IPS-18a (cell line): ENCODE measurements around the gene TRMT11.
"Not testable (repeated sequence)": the region's sequence is repeated elsewhere in the genome, so short reads cannot be mapped to it uniquely, and the experiment has no call there.

Experiments
- H3K27ac ChIP-seq: one replicate; pipeline ENCODE4 v1.5.1; 2013; ENCODE audit warnings: low read length
- H3K27me3 ChIP-seq: one replicate; pipeline ENCODE4 v1.6.1; 2013; ENCODE audit warnings: mild to moderate bottlenecking, low read length; ENCODE audit not compliant: control insufficient read depth, insufficient read depth
- H3K36me3 ChIP-seq: one replicate; pipeline ENCODE4 v1.6.1; 2013; ENCODE audit warnings: low read depth, low read length; ENCODE audit not compliant: control insufficient read depth
- H3K4me1 ChIP-seq: one replicate; pipeline ENCODE4 v1.6.1; 2013; ENCODE audit warnings: low read depth, low read length; ENCODE audit not compliant: control insufficient read depth
- H3K4me3 ChIP-seq: one replicate; pipeline ENCODE4 v1.5.1; 2013; ENCODE audit warnings: low read length
- H3K9ac ChIP-seq: one replicate; pipeline ENCODE4 v1.6.1; 2013; ENCODE audit warnings: mild to moderate bottlenecking, low read length, moderate library complexity
- H3K9me3 ChIP-seq: one replicate; pipeline ENCODE4 v1.6.1; 2013; ENCODE audit warnings: low read depth, low read length; ENCODE audit not compliant: control insufficient read depth

TRMT11 gene

GRCh38 chr6:125957845-125958244, 28.5 kb upstream of the TRMT11 start:
- Histone ChIP-seq H3K27ac (no peak overlapping the region), H3K27me3 (peaks cover 8% of the 10 kb centered on the region), H3K36me3 (no peaks in the 10 kb centered on the region), H3K9me3 (no peaks in the 10 kb centered on the region), H3K4me1 (peaks cover 5% of the 10 kb centered on the region), H3K9ac (no peak overlapping the region), H3K4me3 (peak overlapping the region; percentile 92)

- no peaks in the 10 kb centered on the region for H3K36me3 ChIP-seq
- peaks cover 5% of the 10 kb centered on the region for H3K4me1 ChIP-seq
- no peak overlapping the region for H3K9ac ChIP-seq
- no peak overlapping the region for H3K27ac ChIP-seq
- H3K4me3 ChIP-seq = no peak overlapping the region
- no peaks in the 10 kb centered on the region for H3K9me3 ChIP-seq
- H3K27me3 ChIP-seq = peaks cover 6% of the 10 kb centered on the region
Observed at GRCh38 chr6:125959041-125959440, 27.3 kb upstream of the TRMT11 start.

GRCh38 chr6:125961117-125961516, 25.2 kb upstream of the TRMT11 start:
- Histone ChIP-seq H3K4me1 (peaks cover 5% of the 10 kb centered on the region), H3K27me3 (no peaks in the 10 kb centered on the region), H3K9me3 (no peaks in the 10 kb centered on the region), H3K27ac (no peak overlapping the region), H3K36me3 (no peaks in the 10 kb centered on the region), H3K4me3 (no peak overlapping the region), H3K9ac (no peak overlapping the region)

GRCh38 chr6:125962900-125963497, 23.3 kb upstream of the TRMT11 start:
- Histone ChIP-seq H3K27me3 (no peaks in the 10 kb centered on the region), H3K27ac (no peak overlapping the region), H3K36me3 (no peaks in the 10 kb centered on the region), H3K4me1 (no peaks in the 10 kb centered on the region), H3K4me3 (no peak overlapping the region), H3K9me3 (no peaks in the 10 kb centered on the region), H3K9ac (no peak overlapping the region)

GRCh38 chr6:125963817-125964216, 22.5 kb upstream of the TRMT11 start:
- H3K4me3 ChIP-seq = no peak overlapping the region
- H3K27me3 ChIP-seq = no peaks in the 10 kb centered on the region
- no peak overlapping the region for H3K27ac ChIP-seq
- H3K9me3 ChIP-seq = no peaks in the 10 kb centered on the region
- H3K4me1 ChIP-seq = no peaks in the 10 kb centered on the region
- H3K9ac ChIP-seq = no peak overlapping the region
- H3K36me3 ChIP-seq = no peaks in the 10 kb centered on the region

- no peaks in the 10 kb centered on the region for H3K36me3 ChIP-seq
- no peaks in the 10 kb centered on the region for H3K27me3 ChIP-seq
- H3K4me1 ChIP-seq = no peaks in the 10 kb centered on the region
- H3K9me3 ChIP-seq = no peaks in the 10 kb centered on the region
- no peak overlapping the region for H3K4me3 ChIP-seq
- no peak overlapping the region for H3K9ac ChIP-seq
- no peak overlapping the region for H3K27ac ChIP-seq
Observed at GRCh38 chr6:125966569-125966968, 19.8 kb upstream of the TRMT11 start.

GRCh38 chr6:125968493-125968892, 17.8 kb upstream of the TRMT11 start:
- no peak overlapping the region for H3K4me3 ChIP-seq
- no peaks in the 10 kb centered on the region for H3K36me3 ChIP-seq
- H3K27me3 ChIP-seq = no peaks in the 10 kb centered on the region
- H3K4me1 ChIP-seq = no peaks in the 10 kb centered on the region
- no peak overlapping the region for H3K9ac ChIP-seq
- no peaks in the 10 kb centered on the region for H3K9me3 ChIP-seq
- H3K27ac ChIP-seq = no peak overlapping the region

GRCh38 chr6:125970760-125971159, 15.6 kb upstream of the TRMT11 start:
- Histone ChIP-seq H3K27me3 (no peaks in the 10 kb centered on the region), H3K36me3 (no peaks in the 10 kb centered on the region), H3K4me3 (no peak overlapping the region)

GRCh38 chr6:125972478-125972877, 13.9 kb upstream of the TRMT11 start:
- not testable (repeated sequence) for H3K9ac ChIP-seq, H3K4me1 ChIP-seq, H3K27me3 ChIP-seq, H3K9me3 ChIP-seq, H3K36me3 ChIP-seq, H3K4me3 ChIP-seq, H3K27ac ChIP-seq

More at GRCh38 chr6:125970760-125971159, 15.6 kb upstream of the TRMT11 start:
- no peaks in the 10 kb centered on the region for H3K4me1 ChIP-seq
- no peak overlapping the region for H3K27ac ChIP-seq
- no peak overlapping the region for H3K9ac ChIP-seq
- no peaks in the 10 kb centered on the region for H3K9me3 ChIP-seq

- H3K36me3 ChIP-seq = no peaks in the 10 kb centered on the region
- H3K4me1 ChIP-seq = no peaks in the 10 kb centered on the region
- H3K27me3 ChIP-seq = no peaks in the 10 kb centered on the region
- no peak overlapping the region for H3K4me3 ChIP-seq
- no peak overlapping the region for H3K9ac ChIP-seq
- no peak overlapping the region for H3K27ac ChIP-seq
- no peaks in the 10 kb centered on the region for H3K9me3 ChIP-seq
Observed at GRCh38 chr6:125974214-125974866, 12.0 kb upstream of the TRMT11 start.

GRCh38 chr6:125979101-125979500, 7.2 kb upstream of the TRMT11 start:
- Histone ChIP-seq H3K36me3 (no peaks in the 10 kb centered on the region), H3K27me3 (no peaks in the 10 kb centered on the region), H3K27ac (no peak overlapping the region), H3K4me3 (no peak overlapping the region), H3K4me1 (no peaks in the 10 kb centered on the region), H3K9ac (no peak overlapping the region), H3K9me3 (no peaks in the 10 kb centered on the region)

GRCh38 chr6:125981571-125982185, 4.7 kb upstream of the TRMT11 start:
- no peaks in the 10 kb centered on the region for H3K9me3 ChIP-seq
- peaks cover 3% of the 10 kb centered on the region for H3K4me1 ChIP-seq
- H3K9ac ChIP-seq = no peak overlapping the region
- H3K4me3 ChIP-seq = no peak overlapping the region
- no peaks in the 10 kb centered on the region for H3K27me3 ChIP-seq
- no peak overlapping the region for H3K27ac ChIP-seq
- no peaks in the 10 kb centered on the region for H3K36me3 ChIP-seq
